ENCODE data around the gene CEBPZOS. TPM values are rescaled to one million over a fixed set of nuclear protein-coding genes. Genes with fewer than 3 reads are reported as not detected.

Gene CEBPZOS
- total and polyA plus RNA-seq, 2 of the 8 experiments (the other 6 are each of a cell fraction or from before 2014, with no cell fraction given), result 27.3 to 43.5 TPM

DNA sequence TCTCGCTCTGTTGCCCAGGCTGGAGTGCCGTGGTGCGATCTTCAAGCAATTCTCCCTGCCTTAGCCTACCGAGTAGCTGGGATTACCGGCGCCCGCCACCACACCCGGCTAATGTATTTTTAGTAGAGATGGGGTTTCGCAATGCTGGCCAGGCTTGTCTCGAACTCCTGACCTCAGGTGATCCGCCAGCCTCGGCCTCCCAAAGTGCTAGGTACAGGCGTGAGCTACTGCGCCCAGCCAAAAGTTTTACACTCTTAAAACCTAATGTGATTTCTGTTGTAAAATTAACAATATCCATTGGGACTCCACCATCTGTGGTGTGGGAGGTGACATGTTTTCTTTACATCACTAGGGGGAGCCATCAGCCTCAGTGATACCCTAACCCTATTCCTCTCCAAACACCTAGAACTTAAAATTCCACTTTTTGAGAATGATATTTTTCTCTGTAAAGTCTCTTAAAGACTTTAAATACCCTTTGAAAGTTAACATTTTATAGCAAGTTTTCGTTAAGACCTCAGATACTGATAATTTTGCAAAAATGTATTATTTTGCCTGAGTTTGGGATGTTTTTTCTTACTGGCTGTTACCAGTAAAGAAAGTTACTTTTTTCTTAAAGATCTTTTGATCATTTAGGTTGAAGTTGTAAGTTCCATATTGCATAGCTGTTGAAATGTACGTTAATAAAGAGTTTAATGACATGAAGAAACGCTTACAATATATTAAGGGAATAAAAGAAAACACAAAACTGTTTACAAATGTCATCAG is 27.9 kb upstream of the CEBPZOS start (continued):
- TF ChIP-seq CHD7 (IDR thresholded peaks at IDR 0.05; ENCODE audit: insufficient replicate concordance, low read length) (peak; percentile 53), RAD21 (IDR thresholded peaks at IDR 0.05 in 1 of 2, conservative IDR thresholded peaks at IDR 0.05 in 1 of 2; ENCODE audit: low read depth in 2 of 2, low read length in 2 of 2) (peak; percentile 82 to 83), USF2 (IDR thresholded peaks at IDR 0.05; ENCODE audit: low read length) (no peak)
- TF ChIP-seq, protein P1, sequence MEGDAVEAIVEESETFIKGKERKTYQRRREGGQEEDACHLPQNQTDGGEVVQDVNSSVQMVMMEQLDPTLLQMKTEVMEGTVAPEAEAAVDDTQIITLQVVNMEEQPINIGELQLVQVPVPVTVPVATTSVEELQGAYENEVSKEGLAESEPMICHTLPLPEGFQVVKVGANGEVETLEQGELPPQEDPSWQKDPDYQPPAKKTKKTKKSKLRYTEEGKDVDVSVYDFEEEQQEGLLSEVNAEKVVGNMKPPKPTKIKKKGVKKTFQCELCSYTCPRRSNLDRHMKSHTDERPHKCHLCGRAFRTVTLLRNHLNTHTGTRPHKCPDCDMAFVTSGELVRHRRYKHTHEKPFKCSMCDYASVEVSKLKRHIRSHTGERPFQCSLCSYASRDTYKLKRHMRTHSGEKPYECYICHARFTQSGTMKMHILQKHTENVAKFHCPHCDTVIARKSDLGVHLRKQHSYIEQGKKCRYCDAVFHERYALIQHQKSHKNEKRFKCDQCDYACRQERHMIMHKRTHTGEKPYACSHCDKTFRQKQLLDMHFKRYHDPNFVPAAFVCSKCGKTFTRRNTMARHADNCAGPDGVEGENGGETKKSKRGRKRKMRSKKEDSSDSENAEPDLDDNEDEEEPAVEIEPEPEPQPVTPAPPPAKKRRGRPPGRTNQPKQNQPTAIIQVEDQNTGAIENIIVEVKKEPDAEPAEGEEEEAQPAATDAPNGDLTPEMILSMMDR (IDR thresholded peaks at IDR 0.05; ENCODE audit: control extremely low read depth in 1 of 3, insufficient read depth in 1 of 3, low read depth in 1 of 3, low read length in 3 of 3), result peak in 2 of 3 experiments; percentile 49 to 78; a peak in 2 of 4 replicates

Data from H1 (cell line).